ENCODE measurements around the gene CLGN. TPM values are rescaled to one million over a fixed set of nuclear protein-coding genes. Genes with fewer than 3 reads are reported as not detected.

CLGN gene
- total RNA-seq, 3 donors from 2014 or later (not counting 1 experiment from before 2014, with no cell fraction given): not detected

DNA sequence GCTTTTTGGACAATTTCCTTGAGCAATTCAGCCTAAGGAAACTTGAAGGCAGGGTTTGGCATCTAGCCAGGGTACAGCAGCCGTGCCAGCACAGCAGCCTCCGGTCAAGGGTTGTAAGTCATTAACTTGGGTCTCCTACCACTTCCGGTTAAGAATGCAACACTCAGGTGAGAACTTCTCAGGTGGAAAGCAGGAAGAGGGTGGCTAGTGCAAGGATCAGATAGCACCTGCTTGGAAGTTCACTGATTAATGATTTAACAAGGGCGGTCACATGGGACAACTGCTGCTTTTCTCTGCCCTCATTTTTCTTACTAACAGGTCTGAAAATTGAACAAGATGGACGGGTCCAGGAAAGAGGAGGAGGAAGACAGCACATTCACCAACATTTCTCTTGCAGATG is 84.1 kb downstream of the CLGN start:
- no peaks in the 10 kb centered on the region for H3K9me3 ChIP-seq (ENCODE audit: control insufficient read depth, insufficient read depth, low read length)
- no peaks in the 10 kb centered on the region for H3K36me3 Mint-ChIP-seq
- H3K27ac ChIP-seq (ENCODE audit: low read length): no peak overlapping the region
- H3K4me1 Mint-ChIP-seq: peaks cover 4 to 5% of the 10 kb centered on the region in 2 donors
- TF ChIP-seq, protein P1, sequence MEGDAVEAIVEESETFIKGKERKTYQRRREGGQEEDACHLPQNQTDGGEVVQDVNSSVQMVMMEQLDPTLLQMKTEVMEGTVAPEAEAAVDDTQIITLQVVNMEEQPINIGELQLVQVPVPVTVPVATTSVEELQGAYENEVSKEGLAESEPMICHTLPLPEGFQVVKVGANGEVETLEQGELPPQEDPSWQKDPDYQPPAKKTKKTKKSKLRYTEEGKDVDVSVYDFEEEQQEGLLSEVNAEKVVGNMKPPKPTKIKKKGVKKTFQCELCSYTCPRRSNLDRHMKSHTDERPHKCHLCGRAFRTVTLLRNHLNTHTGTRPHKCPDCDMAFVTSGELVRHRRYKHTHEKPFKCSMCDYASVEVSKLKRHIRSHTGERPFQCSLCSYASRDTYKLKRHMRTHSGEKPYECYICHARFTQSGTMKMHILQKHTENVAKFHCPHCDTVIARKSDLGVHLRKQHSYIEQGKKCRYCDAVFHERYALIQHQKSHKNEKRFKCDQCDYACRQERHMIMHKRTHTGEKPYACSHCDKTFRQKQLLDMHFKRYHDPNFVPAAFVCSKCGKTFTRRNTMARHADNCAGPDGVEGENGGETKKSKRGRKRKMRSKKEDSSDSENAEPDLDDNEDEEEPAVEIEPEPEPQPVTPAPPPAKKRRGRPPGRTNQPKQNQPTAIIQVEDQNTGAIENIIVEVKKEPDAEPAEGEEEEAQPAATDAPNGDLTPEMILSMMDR (IDR thresholded peaks at IDR 0.05): no peak
- 8% methylated on average over 4 of the region's 5 CpGs for WGBS (ENCODE audit: insufficient coverage)
- H3K9me3 Mint-ChIP-seq: no peaks in the 10 kb centered on the region
- H3K36me3 ChIP-seq (ENCODE audit: control insufficient read depth, insufficient read depth, low read length): no peaks in the 10 kb centered on the region
- intact Hi-C loops (cut with micrococcal nuclease): no loop called here
- peaks cover 16% of the 10 kb centered on the region in 2 donors for H3K27me3 Mint-ChIP-seq (ENCODE audit: low read depth in 2 of 2)
- ATAC-seq (no peak), DNase-seq (no peak)
- no peak overlapping the region for H3K4me3 Mint-ChIP-seq
- H3K4me1 ChIP-seq (ENCODE audit: control insufficient read depth, insufficient read depth, low read length): no peaks in the 10 kb centered on the region
- H3K4me3 ChIP-seq (ENCODE audit: low read length): no peak overlapping the region
- H3K27me3 ChIP-seq (ENCODE audit: control insufficient read depth, insufficient read depth, low read length): no peaks in the 10 kb centered on the region
- H3K27ac Mint-ChIP-seq: no peak overlapping the region

DNA sequence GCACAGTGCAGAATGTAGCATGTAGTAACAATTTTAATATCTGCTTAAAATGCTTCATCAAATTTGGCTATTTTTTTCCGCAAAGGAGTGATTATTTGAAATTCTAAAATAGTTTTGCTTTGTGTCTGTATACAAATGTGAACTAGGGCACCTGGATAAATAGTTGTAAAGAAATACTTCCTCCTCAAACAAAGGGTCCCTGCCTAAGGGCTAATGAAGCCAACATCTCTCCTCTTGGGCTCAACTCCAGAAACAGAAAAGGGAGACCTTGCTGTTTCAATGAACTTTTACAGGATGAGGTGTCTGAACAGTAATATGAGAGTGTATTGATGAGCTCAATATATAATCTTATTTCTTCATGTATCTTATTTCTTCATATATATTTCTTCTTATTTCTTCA is 84.8 kb downstream of the CLGN start:
- no peak overlapping the region for H3K27ac ChIP-seq (ENCODE audit: low read length)
- H3K9me3 ChIP-seq (ENCODE audit: control insufficient read depth, insufficient read depth, low read length): no peaks in the 10 kb centered on the region
- 83% methylated on average over 1 of the region's 1 CpG for WGBS (ENCODE audit: insufficient coverage)
- H3K4me3 ChIP-seq (ENCODE audit: low read length): no peak overlapping the region
- intact Hi-C loops (cut with micrococcal nuclease): no loop called here
- peaks cover 4 to 5% of the 10 kb centered on the region in 2 donors for H3K4me1 Mint-ChIP-seq
- no peaks in the 10 kb centered on the region for H3K9me3 Mint-ChIP-seq
- no peak overlapping the region for H3K4me3 Mint-ChIP-seq
- peaks cover 14 to 20% of the 10 kb centered on the region in 2 donors for H3K27me3 Mint-ChIP-seq (ENCODE audit: low read depth in 2 of 2)
- no peak overlapping the region for H3K27ac Mint-ChIP-seq
- H3K36me3 ChIP-seq (ENCODE audit: control insufficient read depth, insufficient read depth, low read length): no peaks in the 10 kb centered on the region
- H3K36me3 Mint-ChIP-seq: no peaks in the 10 kb centered on the region
- H3K4me1 ChIP-seq (ENCODE audit: control insufficient read depth, insufficient read depth, low read length): no peaks in the 10 kb centered on the region
- TF ChIP-seq, protein P1 (IDR thresholded peaks at IDR 0.05): no peak
- ATAC-seq (no peak), DNase-seq (no peak)
- H3K27me3 ChIP-seq (ENCODE audit: control insufficient read depth, insufficient read depth, low read length): no peaks in the 10 kb centered on the region

Other genes with a start within 250 kb of the CLGN start
- gene SCOC, start 54.0 kb downstream of the CLGN start, total RNA-seq: 10 to 100 TPM in 1 of 3 donors, 1 to 10 TPM in 2; 8.6 to 10.3 (median 9.4) TPM
- not detected for gene MGAT4D, start 70.6 kb upstream of the CLGN start, total RNA-seq
- 10 to 100 TPM; 17.9 to 22.6 (median 18.4) TPM for gene ELMOD2, start 96.5 kb upstream of the CLGN start, total RNA-seq
- not detected for gene UCP1, start 141.3 kb upstream of the CLGN start, total RNA-seq